T-helper 9 cell (primary cell): ENCODE measurements around the gene HOXB4.

ENCODE experiments used
- DNase-seq: peaks from one replicate; pipeline ENCODE4 v3.0.0-alpha.2; 2020

Gene HOXB4

GRCh38 chr17:48601207-48601538 is 23.0 kb upstream of the HOXB4 start:
- no peak for DNase-seq

GRCh38 chr17:48600244-48601098 is 22.3 kb upstream of the HOXB4 start:
- no peak for DNase-seq

- no peak for DNase-seq
Measured at GRCh38 chr17:48599354-48599753, 21.2 kb upstream of the HOXB4 start.

- no peak for DNase-seq
Measured at GRCh38 chr17:48598736-48599135, 20.6 kb upstream of the HOXB4 start.

- DNase-seq: no peak
Measured at GRCh38 chr17:48597778-48598631, 19.9 kb upstream of the HOXB4 start.

- no peak for DNase-seq
Measured at GRCh38 chr17:48597528-48597777, 19.3 kb upstream of the HOXB4 start.

GRCh38 chr17:48596735-48597527 is 18.8 kb upstream of the HOXB4 start:
- DNase-seq: no peak

GRCh38 chr17:48596000-48596734 is 18.0 kb upstream of the HOXB4 start:
- no peak for DNase-seq

GRCh38 chr17:48595278-48595999 is 17.3 kb upstream of the HOXB4 start:
- no peak for DNase-seq

- no peak for DNase-seq
Measured at GRCh38 chr17:48594538-48595277, 16.6 kb upstream of the HOXB4 start.

- peak; percentile 81 for DNase-seq
Measured at GRCh38 chr17:48593840-48594537, 15.8 kb upstream of the HOXB4 start.

GRCh38 chr17:48593126-48593829 is 15.1 kb upstream of the HOXB4 start, which contains the start of gene HOXB5:
HOXB5 (minus strand) TSS chr17:48593779; CDS start chr17:48593682, 97 bp downstream.
- DNase-seq: no peak

- no peak for DNase-seq
Measured at GRCh38 chr17:48592577-48592976, 14.4 kb upstream of the HOXB4 start.

GRCh38 chr17:48592057-48592514 is 13.9 kb upstream of the HOXB4 start:
- DNase-seq: no peak

- no peak for DNase-seq
Measured at GRCh38 chr17:48591255-48592056, 13.3 kb upstream of the HOXB4 start.

- DNase-seq: no peak
Measured at GRCh38 chr17:48590607-48591161, 12.5 kb upstream of the HOXB4 start.

GRCh38 chr17:48589831-48590606 is 11.9 kb upstream of the HOXB4 start, which contains the start of gene HOXB3:
HOXB3 (minus strand) TSS chr17:48590241; CDS start chr17:48552474, 37,767 bp downstream.
- no peak for DNase-seq
